ENCODE measurements around the gene CNIH4. TPM values are rescaled to one million over a fixed set of nuclear protein-coding genes. Genes with fewer than 3 reads are reported as not detected.

Gene CNIH4
- total and polyA plus RNA-seq, 10 of the 15 experiments (the other 5 are each of a cell fraction or from before 2014, with no cell fraction given): 23.2 to 173 (median 51.4) TPM

DNA sequence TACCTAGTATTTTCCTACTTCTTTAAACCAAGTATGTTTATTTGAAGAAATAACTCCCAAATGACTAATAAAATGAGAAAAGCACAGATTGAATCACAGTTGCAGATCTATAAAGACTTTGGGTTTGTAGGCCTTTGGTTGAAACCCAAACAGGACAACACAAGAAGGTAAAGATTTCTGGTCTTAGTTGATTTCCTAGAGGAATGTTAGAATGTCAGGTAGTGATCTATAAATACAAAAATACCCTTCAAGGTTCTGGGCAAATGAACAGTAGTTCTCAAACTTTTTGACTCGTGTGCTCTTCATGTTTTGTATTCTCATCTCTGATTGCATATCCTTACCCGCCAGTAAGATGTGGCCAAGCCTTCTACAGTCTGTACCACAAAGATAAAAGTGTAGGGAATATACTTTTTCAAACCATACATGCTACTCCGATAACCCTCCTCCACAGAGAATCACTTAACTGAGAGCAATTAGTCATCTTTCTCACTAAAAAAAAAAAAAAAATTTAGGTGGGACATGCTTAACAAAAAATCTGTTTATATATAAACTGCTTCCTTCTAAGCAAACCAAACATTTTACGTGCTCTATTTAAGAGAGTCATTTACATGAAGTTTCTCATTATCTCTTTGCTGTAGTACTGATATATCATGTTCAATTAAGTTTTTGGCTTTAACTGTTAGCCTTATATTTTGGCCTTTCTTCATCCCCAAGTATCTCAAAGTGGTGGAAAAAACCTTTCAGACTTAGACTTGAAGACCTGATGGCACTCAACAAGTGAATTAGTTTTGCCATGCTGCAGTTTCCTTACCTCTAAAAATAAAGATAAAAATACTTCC is 36.0 kb downstream of the CNIH4 start:
- intact Hi-C loops (cut with micrococcal nuclease; ENCODE audit: unreplicated experiment) (no loop called here), in situ Hi-C loops (cut with MboI) (no loop called here)
- DNase-seq (ENCODE audit: low read depth, low spot score) (no peak), ATAC-seq (no peak), FAIRE-seq (no peak)
- no peaks in the 10 kb centered on the region for H3K27me3 ChIP-seq (replicated peaks in 1 of 2; ENCODE audit: control insufficient read depth in 2 of 2, insufficient read depth in 2 of 2, low read length in 1 of 2)
- no peak overlapping the region for H3K27ac ChIP-seq (ENCODE audit: control insufficient read depth, insufficient read depth)
- H3K79me2 ChIP-seq (ENCODE audit: control insufficient read depth, insufficient read depth, low read length): no peaks in the 10 kb centered on the region
- no peak overlapping the region for H2AFZ ChIP-seq (ENCODE audit: control insufficient read depth, low read depth, low read length)
- no peak for TF ChIP-seq TCF7 (IDR thresholded peaks at IDR 0.05; ENCODE audit: borderline replicate concordance)
- no peak for TF ChIP-seq PAX5 (IDR thresholded peaks at IDR 0.05; ENCODE audit: borderline replicate concordance, low read depth, low read length)
- no peak for TF ChIP-seq TCF3 (IDR thresholded peaks at IDR 0.05; ENCODE audit: borderline replicate concordance, insufficient read depth, low read depth, low read length)
- TF ChIP-seq SUZ12 (IDR thresholded peaks at IDR 0.05; ENCODE audit: unreplicated experiment): no peak
- TF ChIP-seq CEBPB (IDR thresholded peaks at IDR 0.05; ENCODE audit: borderline replicate concordance in 1 of 2, low read depth in 2 of 2, low read length in 2 of 2): no peak
- no peak for TF ChIP-seq IKZF1 (conservative IDR thresholded peaks at IDR 0.05)
- TF ChIP-seq SREBF1 (IDR thresholded peaks at IDR 0.05; ENCODE audit: low read length): no peak
- no peak for TF ChIP-seq RCOR1 (conservative IDR thresholded peaks at IDR 0.05; ENCODE audit: low read depth, low read length)
- TF ChIP-seq ZNF217 (IDR thresholded peaks at IDR 0.05): no peak
- TF ChIP-seq HDAC2 (IDR thresholded peaks at IDR 0.05): no peak
- TF ChIP-seq, protein P1, sequence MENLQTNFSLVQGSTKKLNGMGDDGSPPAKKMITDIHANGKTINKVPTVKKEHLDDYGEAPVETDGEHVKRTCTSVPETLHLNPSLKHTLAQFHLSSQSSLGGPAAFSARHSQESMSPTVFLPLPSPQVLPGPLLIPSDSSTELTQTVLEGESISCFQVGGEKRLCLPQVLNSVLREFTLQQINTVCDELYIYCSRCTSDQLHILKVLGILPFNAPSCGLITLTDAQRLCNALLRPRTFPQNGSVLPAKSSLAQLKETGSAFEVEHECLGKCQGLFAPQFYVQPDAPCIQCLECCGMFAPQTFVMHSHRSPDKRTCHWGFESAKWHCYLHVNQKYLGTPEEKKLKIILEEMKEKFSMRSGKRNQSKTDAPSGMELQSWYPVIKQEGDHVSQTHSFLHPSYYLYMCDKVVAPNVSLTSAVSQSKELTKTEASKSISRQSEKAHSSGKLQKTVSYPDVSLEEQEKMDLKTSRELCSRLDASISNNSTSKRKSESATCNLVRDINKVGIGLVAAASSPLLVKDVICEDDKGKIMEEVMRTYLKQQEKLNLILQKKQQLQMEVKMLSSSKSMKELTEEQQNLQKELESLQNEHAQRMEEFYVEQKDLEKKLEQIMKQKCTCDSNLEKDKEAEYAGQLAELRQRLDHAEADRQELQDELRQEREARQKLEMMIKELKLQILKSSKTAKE (IDR thresholded peaks at IDR 0.05; ENCODE audit: low read depth, poor library complexity, severe bottlenecking): no peak
- TF ChIP-seq NBN (IDR thresholded peaks at IDR 0.05): no peak
- no peak for TF ChIP-seq LARP7 (IDR thresholded peaks at IDR 0.05)
- no peak for TF ChIP-seq ESRRA (IDR thresholded peaks at IDR 0.05; ENCODE audit: low read length)
- TF ChIP-seq KAT2A (conservative IDR thresholded peaks at IDR 0.05; ENCODE audit: control insufficient read depth, low read depth, low read length): no peak
- TF ChIP-seq, protein P2, sequence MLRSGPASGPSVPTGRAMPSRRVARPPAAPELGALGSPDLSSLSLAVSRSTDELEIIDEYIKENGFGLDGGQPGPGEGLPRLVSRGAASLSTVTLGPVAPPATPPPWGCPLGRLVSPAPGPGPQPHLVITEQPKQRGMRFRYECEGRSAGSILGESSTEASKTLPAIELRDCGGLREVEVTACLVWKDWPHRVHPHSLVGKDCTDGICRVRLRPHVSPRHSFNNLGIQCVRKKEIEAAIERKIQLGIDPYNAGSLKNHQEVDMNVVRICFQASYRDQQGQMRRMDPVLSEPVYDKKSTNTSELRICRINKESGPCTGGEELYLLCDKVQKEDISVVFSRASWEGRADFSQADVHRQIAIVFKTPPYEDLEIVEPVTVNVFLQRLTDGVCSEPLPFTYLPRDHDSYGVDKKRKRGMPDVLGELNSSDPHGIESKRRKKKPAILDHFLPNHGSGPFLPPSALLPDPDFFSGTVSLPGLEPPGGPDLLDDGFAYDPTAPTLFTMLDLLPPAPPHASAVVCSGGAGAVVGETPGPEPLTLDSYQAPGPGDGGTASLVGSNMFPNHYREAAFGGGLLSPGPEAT (IDR thresholded peaks at IDR 0.05; ENCODE audit: low read depth): no peak
- no peak for TF ChIP-seq STAT3 (IDR thresholded peaks at IDR 0.05; ENCODE audit: low read depth, low read length)
- TF ChIP-seq, protein P3, sequence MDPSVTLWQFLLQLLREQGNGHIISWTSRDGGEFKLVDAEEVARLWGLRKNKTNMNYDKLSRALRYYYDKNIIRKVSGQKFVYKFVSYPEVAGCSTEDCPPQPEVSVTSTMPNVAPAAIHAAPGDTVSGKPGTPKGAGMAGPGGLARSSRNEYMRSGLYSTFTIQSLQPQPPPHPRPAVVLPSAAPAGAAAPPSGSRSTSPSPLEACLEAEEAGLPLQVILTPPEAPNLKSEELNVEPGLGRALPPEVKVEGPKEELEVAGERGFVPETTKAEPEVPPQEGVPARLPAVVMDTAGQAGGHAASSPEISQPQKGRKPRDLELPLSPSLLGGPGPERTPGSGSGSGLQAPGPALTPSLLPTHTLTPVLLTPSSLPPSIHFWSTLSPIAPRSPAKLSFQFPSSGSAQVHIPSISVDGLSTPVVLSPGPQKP (IDR thresholded peaks at IDR 0.05; ENCODE audit: low read depth, low read length): no peak
- no peak overlapping the region for H3K4me3 ChIP-seq
- peaks cover 0 to 24% of the 10 kb centered on the region in 2 experiments; a peak in 2 of 4 replicates for H3K36me3 ChIP-seq (ENCODE audit: control insufficient read depth in 2 of 2, insufficient read depth in 2 of 2, low read length in 1 of 2)
- ChIA-PET CTCF (no interaction called here), SMC1A (ENCODE audit: uncharacterized antibody, unreplicated experiment) (no interaction called here), RAD21 (ENCODE audit: unreplicated experiment) (no interaction called here), POLR2A (interaction anchor here (0.5 to 0.6 kb wide), 2 partner anchors 15 to 52 kb away, joined by 3 to 5 read pairs; no protein-coding TSS in a partner anchor)
- no peaks in the 10 kb centered on the region for H3K9me3 ChIP-seq (replicated peaks; ENCODE audit: control insufficient read depth, insufficient read depth, low read length)
- no peaks in the 10 kb centered on the region for H4K20me1 ChIP-seq (ENCODE audit: control insufficient read depth, insufficient read depth)
- no peak overlapping the region for H3K9ac ChIP-seq (ENCODE audit: control insufficient read depth, insufficient read depth, low read length)
- H3K4me1 ChIP-seq (ENCODE audit: control insufficient read depth, insufficient read depth, low read length): no peaks in the 10 kb centered on the region
- 80% methylated on average over 4 of the region's 4 CpGs for WGBS (ENCODE audit: insufficient coverage, insufficient replicate concordance, low lambda C conversion rate, missing lambda C conversion rate)
- H3K4me2 ChIP-seq (ENCODE audit: control insufficient read depth, insufficient read depth): no peak overlapping the region
- no TSS peak for BruUV-seq (replicated peaks)
